ENCODE results near the gene ZNHIT3. TPM values are rescaled to one million over a fixed set of nuclear protein-coding genes. Genes with fewer than 3 reads are reported as not detected.
A peak's percentile ranks its signal among the peaks of the same experiment; 100 is the strongest.

ZNHIT3 gene
- total RNA-seq, 1 experiment from 2014 or later, result 35.5 TPM

GRCh38 chr17:36485805-36486203 is 677 bp upstream of the ZNHIT3 start:
- peaks cover 6% of the 10 kb centered on the region; the same call in 1 of the 2 replicates for H3K4me1 ChIP-seq (replicated peaks; ENCODE audit: insufficient read depth)
- H2AFZ ChIP-seq, result peak overlapping the region; percentile 95
- H3K4me2 ChIP-seq, result peak overlapping the region; percentile 83
- intact Hi-C loops (cut with micrococcal nuclease; ENCODE audit: unreplicated experiment), result loop anchor here (2.0 kb wide), 1 partner anchor 49 kb away; the partner anchor contains the start of genes MYO19 and PIGW
- ChIA-PET CTCF (no interaction called here), POLR2A (ENCODE audit: unreplicated experiment) (interaction anchor here (0.6 to 0.7 kb wide), 3 partner anchors 116 to 1016 kb away, joined by 3 to 4 read pairs (median 3); no protein-coding TSS in a partner anchor)
- H3K27me3 ChIP-seq (ENCODE audit: insufficient read depth, low read depth), result peaks cover 12% of the 10 kb centered on the region; the same call in 1 of the 2 replicates
- peaks cover 4% of the 10 kb centered on the region; the same call in 1 of the 2 replicates for H3K36me3 ChIP-seq (ENCODE audit: low read depth)
- H3F3A ChIP-seq (ENCODE audit: insufficient read depth, low read depth), result no peaks in the 10 kb centered on the region
- H3K9me2 ChIP-seq (ENCODE audit: insufficient read depth), result no peaks in the 10 kb centered on the region
- H4K20me1 ChIP-seq (ENCODE audit: insufficient read depth), result peaks cover 8% of the 10 kb centered on the region
- H3K4me3 ChIP-seq, result peak overlapping the region; percentile 69; the same call in 1 of the 2 replicates
- no peak for TF ChIP-seq CTCF (conservative IDR thresholded peaks at IDR 0.05)
- no peak for TF ChIP-seq EZH2 (IDR thresholded peaks at IDR 0.05; ENCODE audit: low read depth)
- no peaks in the 10 kb centered on the region for H3K9me3 ChIP-seq (ENCODE audit: insufficient read depth, low read depth)
- DNase-seq, result no peak
- TSS peak; percentile 39 for BruUV-seq (replicated peaks)
- H3K79me2 ChIP-seq (ENCODE audit: low read depth), result peaks cover 34% of the 10 kb centered on the region
- H3K27ac ChIP-seq, result no peak overlapping the region

- intact Hi-C loops (cut with micrococcal nuclease; ENCODE audit: unreplicated experiment), result no loop called here
- Histone ChIP-seq H3K4me1 (replicated peaks; ENCODE audit: insufficient read depth) (no peaks in the 10 kb centered on the region), H3K4me2 (no peak overlapping the region), H3K27ac (no peak overlapping the region), H3K36me3 (ENCODE audit: low read depth) (peaks cover 17% of the 10 kb centered on the region; the same call in 1 of the 2 replicates), H3K9me2 (ENCODE audit: insufficient read depth) (no peaks in the 10 kb centered on the region), H3F3A (ENCODE audit: insufficient read depth, low read depth) (peaks cover 19% of the 10 kb centered on the region; the same call in 1 of the 2 replicates), H4K20me1 (ENCODE audit: insufficient read depth) (peaks cover 16% of the 10 kb centered on the region), H3K27me3 (ENCODE audit: insufficient read depth, low read depth) (no peaks in the 10 kb centered on the region), H2AFZ (no peak overlapping the region), H3K9me3 (ENCODE audit: insufficient read depth, low read depth) (no peaks in the 10 kb centered on the region), H3K79me2 (ENCODE audit: low read depth) (peaks cover 17% of the 10 kb centered on the region; the same call in 1 of the 2 replicates), H3K4me3 (no peak overlapping the region)
- no peak for DNase-seq
- TF ChIP-seq CTCF (conservative IDR thresholded peaks at IDR 0.05), result no peak
- TF ChIP-seq EZH2 (IDR thresholded peaks at IDR 0.05; ENCODE audit: low read depth), result no peak
- ChIA-PET POLR2A (ENCODE audit: unreplicated experiment) (no interaction called here), CTCF (no interaction called here)
- no TSS peak for BruUV-seq (replicated peaks)
Observed at GRCh38 chr17:36493956-36494355, 7.5 kb downstream of the ZNHIT3 start.

DNA sequence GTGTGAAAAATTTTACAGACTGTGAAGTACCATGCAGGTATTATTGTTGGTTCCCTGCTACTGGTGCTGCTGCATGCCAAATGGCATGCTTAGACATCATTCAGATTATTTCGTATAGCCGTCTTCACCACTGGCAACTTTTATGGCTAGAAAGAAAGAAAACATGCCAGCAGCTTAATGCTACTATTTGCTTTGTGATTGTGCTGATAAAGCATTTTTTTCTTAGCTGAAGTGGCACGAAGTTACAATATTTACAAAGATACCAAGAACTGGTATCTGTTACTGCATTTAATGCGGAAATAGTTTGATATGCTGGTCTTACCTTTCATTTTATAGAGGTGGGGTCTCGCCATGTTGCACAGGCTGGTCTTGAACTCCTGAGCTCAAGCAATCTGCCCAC is 8.2 kb downstream of the ZNHIT3 start:
- no peaks in the 10 kb centered on the region for H3K27me3 ChIP-seq (ENCODE audit: insufficient read depth, low read depth)
- H3K36me3 ChIP-seq (ENCODE audit: low read depth), result peaks cover 17% of the 10 kb centered on the region; the same call in 1 of the 2 replicates
- H2AFZ ChIP-seq, result no peak overlapping the region
- H3K4me1 ChIP-seq (replicated peaks; ENCODE audit: insufficient read depth), result no peaks in the 10 kb centered on the region
- ChIA-PET POLR2A (ENCODE audit: unreplicated experiment) (no interaction called here), CTCF (interaction anchor here (0.6 kb wide), 1 partner anchor 950 kb away, joined by 3 read pairs; no protein-coding TSS in a partner anchor)
- no peaks in the 10 kb centered on the region for H3K9me3 ChIP-seq (ENCODE audit: insufficient read depth, low read depth)
- no peak for TF ChIP-seq EZH2 (IDR thresholded peaks at IDR 0.05; ENCODE audit: low read depth)
- TF ChIP-seq CTCF (conservative IDR thresholded peaks at IDR 0.05), result no peak
- H3K27ac ChIP-seq, result no peak overlapping the region
- H3K9me2 ChIP-seq (ENCODE audit: insufficient read depth), result no peaks in the 10 kb centered on the region
- no TSS peak for BruUV-seq (replicated peaks)
- DNase-seq, result no peak
- H3K4me2 ChIP-seq, result no peak overlapping the region
- intact Hi-C loops (cut with micrococcal nuclease; ENCODE audit: unreplicated experiment), result no loop called here
- H3K79me2 ChIP-seq (ENCODE audit: low read depth), result 0 out of 2 replicates have a peak, but pooled peaks cover 11% of the 10 kb centered on the region
- peaks cover 19% of the 10 kb centered on the region; the same call in 1 of the 2 replicates for H3F3A ChIP-seq (ENCODE audit: insufficient read depth, low read depth)
- peaks cover 16% of the 10 kb centered on the region for H4K20me1 ChIP-seq (ENCODE audit: insufficient read depth)
- no peak overlapping the region for H3K4me3 ChIP-seq

Measured in PC-9 (cell line).